CD14-positive monocyte (primary cell): Measurements from ENCODE around the gene GNA12. TPM values are rescaled to one million over a fixed set of nuclear protein-coding genes. Genes with fewer than 3 reads are reported as not detected.

Source experiments
- DNase-seq, 3 donors: peaks; one replicate each; pipeline ENCODE4 v3.0.0-alpha.2; 2011 to 2022
- H2AFZ ChIP-seq: 2 replicates; pipeline ENCODE4 v1.6.0; 2012; ENCODE audit warnings: mild to moderate bottlenecking, low read depth, low read length, inconsistent platforms; ENCODE audit not compliant: insufficient read depth, poor library complexity, severe bottlenecking
- H3K27ac ChIP-seq, 2 donors: 1 replicate in 1 of 2; 2 replicates in 1 of 2; pipeline ENCODE4 v1.5.1; 2012 to 2013; ENCODE audit warnings: low read length in 2 of 2, control low read depth in 1 of 2, inconsistent platforms in 1 of 2, low read depth in 1 of 2, mild to moderate bottlenecking in 1 of 2
- H3K27me3 ChIP-seq, 2 donors: one replicate each; pipeline versions ENCODE4 v1.6.0 to v1.6.1; 2011 to 2013; ENCODE audit warnings: low read length in 2 of 2; ENCODE audit not compliant: control insufficient read depth in 2 of 2, insufficient read depth in 2 of 2
- H3K36me3 ChIP-seq, 2 donors: replicated peaks in 1 of 2; 1 replicate in 1 of 2; 2 replicates in 1 of 2; pipeline versions ENCODE4 v1.5.1 to v1.6.1; 2012 to 2013; ENCODE audit warnings: low read length in 2 of 2, control low read depth in 1 of 2, inconsistent platforms in 1 of 2, mild to moderate bottlenecking in 1 of 2; ENCODE audit not compliant: insufficient read depth in 2 of 2, control insufficient read depth in 1 of 2
- H3K4me1 ChIP-seq, 2 donors: 1 replicate in 1 of 2; 2 replicates in 1 of 2; pipeline versions ENCODE4 v1.5.1 to v1.6.1; 2012 to 2013; ENCODE audit warnings: low read length in 2 of 2, control low read depth in 1 of 2, inconsistent platforms in 1 of 2, mild to moderate bottlenecking in 1 of 2, moderate library complexity in 1 of 2; ENCODE audit not compliant: insufficient read depth in 2 of 2, control insufficient read depth in 1 of 2
- H3K4me2 ChIP-seq: replicated peaks from 2 replicates; pipeline ENCODE3; 2012; ENCODE audit warnings: low read length, moderate library complexity, mild to moderate bottlenecking; ENCODE audit not compliant: poor library complexity, severe bottlenecking; ENCODE audit errors: extremely low read depth
- H3K4me3 ChIP-seq, 3 experiments: fragments of 200-600 bp in 1 of 3; sonication (generic) in 1 of 3; replicated peaks in 1 of 3; 1 replicate in 2 of 3; 2 replicates in 1 of 3; pipeline ENCODE4 v1.5.1; 2011 to 2013; ENCODE audit warnings: low read length in 3 of 3, mild to moderate bottlenecking in 3 of 3, control low read depth in 2 of 3, low read depth in 2 of 3, inconsistent platforms in 1 of 3, moderate library complexity in 1 of 3
- H3K79me2 ChIP-seq: 2 replicates; pipeline ENCODE4 v1.6.0; 2012; ENCODE audit warnings: mild to moderate bottlenecking, control low read depth, inconsistent platforms, low read length, moderate library complexity; ENCODE audit not compliant: insufficient read depth
- H3K9ac ChIP-seq: 2 replicates; pipeline ENCODE4 v1.6.0; 2017; ENCODE audit warnings: low read length, mild to moderate bottlenecking; ENCODE audit not compliant: insufficient read depth, poor library complexity, severe bottlenecking
- H3K9me3 ChIP-seq, 2 donors: replicated peaks in 1 of 2; 1 replicate in 1 of 2; 2 replicates in 1 of 2; pipeline versions ENCODE4 v1.5.1 to v1.6.1; 2012 to 2013; ENCODE audit warnings: low read length in 2 of 2, control low read depth in 1 of 2; ENCODE audit not compliant: control insufficient read depth in 1 of 2, insufficient read depth in 1 of 2
- H4K20me1 ChIP-seq: 2 replicates; pipeline ENCODE4 v1.6.0; 2012; ENCODE audit warnings: mild to moderate bottlenecking, low read length, control low read depth, moderate library complexity; ENCODE audit not compliant: insufficient read depth
- H3K27ac Mint-ChIP-seq, 7 donors: one replicate each; pipeline ENCODE4 v1.8.0; 2020; ENCODE audit warnings: mild to moderate bottlenecking in 7 of 7, mixed read lengths in 7 of 7, moderate library complexity in 6 of 7, inconsistent platforms in 2 of 7
- H3K27me3 Mint-ChIP-seq, 3 donors: one replicate each; pipeline ENCODE4 v1.8.0; 2021 to 2022; ENCODE audit warnings: low read depth in 3 of 3, mild to moderate bottlenecking in 3 of 3, mixed read lengths in 3 of 3, moderate library complexity in 3 of 3, inconsistent platforms in 1 of 3
- H3K36me3 Mint-ChIP-seq, 2 donors: one replicate each; pipeline ENCODE4 v1.8.0; 2020; ENCODE audit warnings: mixed read lengths in 2 of 2, inconsistent platforms in 1 of 2, mild to moderate bottlenecking in 1 of 2
- H3K4me1 Mint-ChIP-seq: one replicate; pipeline ENCODE4 v1.8.0; 2020; ENCODE audit warnings: mild to moderate bottlenecking, mixed read lengths
- H3K4me3 Mint-ChIP-seq, 2 donors: one replicate each; pipeline ENCODE4 v1.8.0; 2020; ENCODE audit warnings: mild to moderate bottlenecking in 2 of 2, mixed read lengths in 2 of 2, moderate library complexity in 1 of 2
- H3K9me3 Mint-ChIP-seq, 7 donors: one replicate each; pipeline ENCODE4 v1.8.0; 2020 to 2022; ENCODE audit warnings: mixed read lengths in 7 of 7, mild to moderate bottlenecking in 6 of 7, moderate library complexity in 6 of 7, inconsistent platforms in 2 of 7
- whole genome bisulfite sequencing: methylation state at CpG from one replicate; pipeline ENCODE4 v1.1.5; 2013; ENCODE audit warnings: missing lambda C conversion rate; ENCODE audit not compliant: insufficient coverage; 5-methylcytosine and 5-hydroxymethylcytosine counted together
- intact Hi-C, 2 donors: fragments of 100-400 bp; cut with micrococcal nuclease; formaldehyde crosslinking; loops; one replicate each; pipeline versions ENCODE4 v1.15.0 to v1.15.1; 2023
- polyA plus RNA-seq, 3 donors: library from polyadenylated mRNA; depleted of rRNA in 1 of 3; unstranded in 2 of 3; stranded (reverse) in 1 of 3; fragments of 300-500 nt in 2 of 3; fragments of >200 nt in 1 of 3; fragmentation: Illumina TruSeq in 2 of 3; gene quantifications; 1 replicate in 2 of 3; 2 replicates in 1 of 3; pipeline ENCODE4 v1.2.3, GENCODE V29; 2012 to 2021
- TF ChIP-seq, protein P1 (sequence below): fragments of 200-600 bp; IDR thresholded peaks from one replicate; pipeline ENCODE4 v1.8.0; 2022; ENCODE audit warnings: antibody characterized with exemption, mild to moderate bottlenecking

The GNA12 gene
- polyA plus RNA-seq, 3 donors = 3.4 to 25.9 (median 10.6) TPM

- Histone ChIP-seq H2AFZ (peak overlapping the region; percentile 46), H3K79me2 (no peaks in the 10 kb centered on the region), H3K27ac (peak overlapping the region; percentile 93 to 99), H3K36me3 (no peaks in the 10 kb centered on the region), H3K9ac (peak overlapping the region; percentile 69), H4K20me1 (no peaks in the 10 kb centered on the region), H3K4me2 (peak overlapping the region; percentile 66), H3K4me1 (peaks cover 29% of the 10 kb centered on the region in 2 donors), H3K9me3 (no peaks in the 10 kb centered on the region), H3K4me3 (peak overlapping the region in 2 of 3 experiments; percentile 28 to 49), H3K27me3 (peaks cover 0 to 10% of the 10 kb centered on the region in 2 donors)
- peaks cover 30% of the 10 kb centered on the region for H3K4me1 Mint-ChIP-seq
- DNase-seq = peak; percentile 96 to 99 (median 98)
- H3K9me3 Mint-ChIP-seq = peaks cover 0 to 3% (median 0%) of the 10 kb centered on the region in 7 donors
- 0% methylated on average over 9 of the region's 18 CpGs for WGBS
- peak overlapping the region; percentile 98 to 100 (median 100) for H3K27ac Mint-ChIP-seq
- TF ChIP-seq, protein P1, sequence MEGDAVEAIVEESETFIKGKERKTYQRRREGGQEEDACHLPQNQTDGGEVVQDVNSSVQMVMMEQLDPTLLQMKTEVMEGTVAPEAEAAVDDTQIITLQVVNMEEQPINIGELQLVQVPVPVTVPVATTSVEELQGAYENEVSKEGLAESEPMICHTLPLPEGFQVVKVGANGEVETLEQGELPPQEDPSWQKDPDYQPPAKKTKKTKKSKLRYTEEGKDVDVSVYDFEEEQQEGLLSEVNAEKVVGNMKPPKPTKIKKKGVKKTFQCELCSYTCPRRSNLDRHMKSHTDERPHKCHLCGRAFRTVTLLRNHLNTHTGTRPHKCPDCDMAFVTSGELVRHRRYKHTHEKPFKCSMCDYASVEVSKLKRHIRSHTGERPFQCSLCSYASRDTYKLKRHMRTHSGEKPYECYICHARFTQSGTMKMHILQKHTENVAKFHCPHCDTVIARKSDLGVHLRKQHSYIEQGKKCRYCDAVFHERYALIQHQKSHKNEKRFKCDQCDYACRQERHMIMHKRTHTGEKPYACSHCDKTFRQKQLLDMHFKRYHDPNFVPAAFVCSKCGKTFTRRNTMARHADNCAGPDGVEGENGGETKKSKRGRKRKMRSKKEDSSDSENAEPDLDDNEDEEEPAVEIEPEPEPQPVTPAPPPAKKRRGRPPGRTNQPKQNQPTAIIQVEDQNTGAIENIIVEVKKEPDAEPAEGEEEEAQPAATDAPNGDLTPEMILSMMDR = no peak
- H3K27me3 Mint-ChIP-seq = peaks cover 40 to 55% (median 42%) of the 10 kb centered on the region in 3 donors
- intact Hi-C loops = loop anchor here in 1 of 2 donors (2.0 to 5.0 kb wide), 3 partner anchors 19 to 1033 kb away; partner anchors contain the start of gene GNA12
- peaks cover 2 to 7% of the 10 kb centered on the region in 2 donors for H3K36me3 Mint-ChIP-seq
- peak overlapping the region; percentile 67 to 91 for H3K4me3 Mint-ChIP-seq
Observed at GRCh38 chr7:2863461-2864066, 19.5 kb upstream of the GNA12 start.

DNA sequence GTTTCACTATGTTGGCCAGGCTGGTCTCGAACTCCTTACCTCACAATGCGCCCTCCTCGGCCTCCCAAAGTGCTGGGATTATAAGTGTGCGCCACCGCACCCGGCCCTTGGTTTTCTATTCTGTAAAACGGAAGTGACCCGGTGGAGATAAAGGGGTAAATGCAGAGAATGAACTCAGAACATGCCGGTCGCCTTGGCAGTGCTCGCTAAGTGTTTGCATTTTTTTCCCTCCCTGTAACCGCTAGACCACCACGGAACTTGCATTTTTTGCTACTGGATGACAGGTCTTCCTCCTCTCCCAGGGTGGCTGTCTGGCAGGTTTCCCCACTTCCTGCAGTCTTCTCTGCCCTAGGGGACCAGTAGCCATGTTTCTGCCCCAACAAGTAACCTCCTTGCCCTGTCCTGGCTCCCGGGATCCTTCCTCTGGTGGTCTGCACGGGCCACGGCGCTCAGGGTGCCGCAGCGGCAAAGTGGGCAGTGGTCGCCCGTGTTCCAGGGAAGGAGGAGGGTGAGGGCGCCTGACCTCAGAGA lies 18.8 kb upstream of the GNA12 start:
- 78% methylated on average over 15 of the region's 22 CpGs for WGBS
- peak overlapping the region; percentile 57 to 67 for H3K4me3 Mint-ChIP-seq

More for the DNA sequence above, 18.8 kb upstream of the GNA12 start:
- Histone ChIP-seq H3K79me2 (no peaks in the 10 kb centered on the region), H3K27ac (peak overlapping the region; percentile 93 to 99), H3K4me3 (peak overlapping the region in 1 of 3 experiments; percentile 49), H3K9ac (peak overlapping the region; percentile 69), H2AFZ (peak overlapping the region; percentile 46), H3K4me2 (peak overlapping the region; percentile 66), H3K27me3 (peaks cover 0 to 12% of the 10 kb centered on the region in 2 donors), H3K9me3 (no peaks in the 10 kb centered on the region), H4K20me1 (no peaks in the 10 kb centered on the region), H3K36me3 (no peaks in the 10 kb centered on the region), H3K4me1 (peaks cover 29% of the 10 kb centered on the region in 2 donors)
- H3K9me3 Mint-ChIP-seq = peaks cover 0 to 3% (median 0%) of the 10 kb centered on the region in 7 donors
- H3K27me3 Mint-ChIP-seq = peaks cover 47 to 58% (median 49%) of the 10 kb centered on the region in 3 donors
- peak; percentile 23 to 59 (median 39) for DNase-seq
- peaks cover 30% of the 10 kb centered on the region for H3K4me1 Mint-ChIP-seq
- H3K36me3 Mint-ChIP-seq = peaks cover 2 to 7% of the 10 kb centered on the region in 2 donors
- H3K27ac Mint-ChIP-seq = peak overlapping the region; percentile 98 to 100 (median 100)
- intact Hi-C loops = loop anchor here in 1 of 2 donors (2.0 to 5.0 kb wide), 2 partner anchors 18 to 126 kb away; partner anchors contain the start of gene GNA12
- TF ChIP-seq, protein P1 = no peak
